Activated naive CD8-positive, alpha-beta T cell treated with anti-CD3 and anti-CD28 coated beads, Interleukin-2, amount 10 ng/mL, durations not matched to agents 7 days and 5 days (primary cell): ENCODE results near the gene CSAD. TPM values are rescaled to one million over a fixed set of nuclear protein-coding genes. Genes with fewer than 3 reads are reported as not detected.
A peak's percentile ranks its signal among the peaks of the same experiment; 100 is the strongest.
"Not testable (repeated sequence)": the region's sequence is repeated elsewhere in the genome, so short reads cannot be mapped to it uniquely, and the experiment has no call there.

Experiments
- ATAC-seq: fragments of 150-1000 bp; cut with Tn5 transposase; one replicate; pipeline ENCODE4 v1.10.0; 2021; ENCODE audit warnings: low read depth, moderate library complexity
- POLR2A ChIA-PET: fragments of 350-600 bp; sonication (Branson Sonifier 250); formaldehyde crosslinking; loops from one replicate; lab custom pipeline; 2021; ENCODE audit warnings: antibody characterized with exemption; lab: Charles Lee
- DNase-seq: peaks from one replicate; pipeline ENCODE4 v3.0.0; 2021
- H3K27ac Mint-ChIP-seq: one replicate; pipeline ENCODE4 v1.8.0; 2022; ENCODE audit warnings: mild to moderate bottlenecking, mixed read lengths
- H3K27me3 Mint-ChIP-seq: one replicate; pipeline ENCODE4 v1.8.0; 2022; ENCODE audit warnings: mild to moderate bottlenecking, moderate library complexity, mixed read lengths
- H3K36me3 Mint-ChIP-seq: one replicate; pipeline ENCODE4 v1.8.0; 2021; ENCODE audit warnings: mild to moderate bottlenecking, mixed read lengths
- H3K4me1 Mint-ChIP-seq: one replicate; pipeline ENCODE4 v1.8.0; 2021; ENCODE audit warnings: mixed read lengths
- H3K4me3 Mint-ChIP-seq: one replicate; pipeline ENCODE4 v1.8.0; 2022; ENCODE audit warnings: mild to moderate bottlenecking, moderate library complexity, mixed read lengths
- H3K9me3 Mint-ChIP-seq: one replicate; pipeline ENCODE4 v1.8.0; 2021; ENCODE audit warnings: mixed read lengths
- total RNA-seq, 2 experiments: library from RNA; stranded (reverse); gene quantifications; one replicate each; pipeline ENCODE4 v1.2.3, GENCODE V29; 2021

CSAD gene
- total RNA-seq, 2 experiments from 2014 or later, result 28.1 to 38.3 TPM

DNA sequence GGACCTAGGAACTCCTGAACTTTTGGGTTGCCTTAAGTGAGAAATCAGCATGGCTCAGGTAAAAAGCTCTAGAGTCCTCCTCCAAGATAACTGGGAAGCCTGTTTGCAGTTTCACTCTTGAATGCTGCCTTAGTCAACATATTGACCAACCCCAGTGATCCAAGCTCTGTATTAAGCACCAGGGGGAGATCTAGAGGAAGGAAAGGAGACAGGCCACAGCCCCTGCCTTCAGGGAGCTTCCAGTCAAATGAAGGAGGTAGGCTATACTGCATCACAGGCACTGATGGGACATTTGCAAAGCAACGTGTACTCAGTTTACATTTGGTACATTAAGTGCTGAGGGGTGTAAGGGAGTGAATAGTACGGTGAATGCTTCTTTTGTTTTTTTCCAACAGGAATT lies 1.2 kb upstream of the CSAD start:
- no peaks in the 10 kb centered on the region for H3K9me3 Mint-ChIP-seq
- POLR2A ChIA-PET, result interaction anchor here (1.3 to 4.6 kb wide), 9 partner anchors 11 to 110 kb away, joined by 3 to 57 read pairs (median 10); partner anchors contain the start of genes ITGB7 and SOAT2
- peak overlapping the region; percentile 86 for H3K4me3 Mint-ChIP-seq
- peaks cover 36% of the 10 kb centered on the region for H3K4me1 Mint-ChIP-seq
- H3K27ac Mint-ChIP-seq, result no peak overlapping the region
- no peak for DNase-seq
- H3K27me3 Mint-ChIP-seq, result no peaks in the 10 kb centered on the region
- H3K36me3 Mint-ChIP-seq, result peaks cover 32% of the 10 kb centered on the region
- ATAC-seq, result no peak

DNA sequence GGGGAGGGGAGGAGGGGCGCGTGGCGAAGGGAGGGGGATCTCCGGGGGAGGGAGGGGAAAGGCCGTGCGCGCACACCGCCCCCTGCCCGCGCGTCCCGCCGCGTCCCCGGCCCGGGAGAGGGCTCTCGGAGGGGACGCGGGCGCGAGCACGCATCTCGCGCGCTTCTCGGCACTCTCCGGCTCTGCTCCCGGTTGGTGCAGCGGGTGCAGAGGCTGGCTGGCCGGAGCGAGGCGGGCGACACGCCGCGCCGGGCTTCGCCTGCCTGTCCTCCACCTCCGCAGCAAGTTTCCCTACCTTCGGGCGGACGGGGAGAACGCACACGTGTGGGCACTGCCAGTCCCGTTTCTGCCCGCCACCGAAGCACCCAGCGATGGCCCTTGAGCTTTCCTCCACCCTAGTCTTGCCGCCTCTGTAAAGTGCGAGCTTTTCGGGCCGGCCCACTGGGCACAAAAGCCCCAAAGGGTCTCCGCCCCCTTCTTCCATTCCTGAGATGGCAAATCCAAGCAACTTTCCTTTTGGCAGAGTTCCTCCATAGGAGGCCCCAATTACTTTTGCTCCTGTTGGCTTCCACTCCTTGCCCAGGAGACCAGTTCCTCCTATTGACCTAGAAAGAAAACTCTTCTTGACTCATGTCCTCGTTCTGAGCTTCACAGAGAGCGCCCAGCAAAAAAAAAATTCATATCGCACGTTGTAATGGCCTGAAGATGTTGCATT lies 363 bp upstream of the CSAD start:
- Mint-ChIP-seq H3K9me3 (no peaks in the 10 kb centered on the region), H3K27me3 (no peaks in the 10 kb centered on the region), H3K4me3 (peak overlapping the region; percentile 86), H3K36me3 (peaks cover 27% of the 10 kb centered on the region), H3K4me1 (peaks cover 36% of the 10 kb centered on the region), H3K27ac (peak overlapping the region; percentile 83)
- peak; percentile 35 for ATAC-seq
- DNase-seq, result peak; percentile 81
- POLR2A ChIA-PET, result interaction anchor here (0.5 to 4.6 kb wide), 29 partner anchors 8 to 241 kb away, joined by 3 to 57 read pairs (median 6); partner anchors contain the start of genes EIF4B, ESPL1, ITGB7 and MYG1

DNA sequence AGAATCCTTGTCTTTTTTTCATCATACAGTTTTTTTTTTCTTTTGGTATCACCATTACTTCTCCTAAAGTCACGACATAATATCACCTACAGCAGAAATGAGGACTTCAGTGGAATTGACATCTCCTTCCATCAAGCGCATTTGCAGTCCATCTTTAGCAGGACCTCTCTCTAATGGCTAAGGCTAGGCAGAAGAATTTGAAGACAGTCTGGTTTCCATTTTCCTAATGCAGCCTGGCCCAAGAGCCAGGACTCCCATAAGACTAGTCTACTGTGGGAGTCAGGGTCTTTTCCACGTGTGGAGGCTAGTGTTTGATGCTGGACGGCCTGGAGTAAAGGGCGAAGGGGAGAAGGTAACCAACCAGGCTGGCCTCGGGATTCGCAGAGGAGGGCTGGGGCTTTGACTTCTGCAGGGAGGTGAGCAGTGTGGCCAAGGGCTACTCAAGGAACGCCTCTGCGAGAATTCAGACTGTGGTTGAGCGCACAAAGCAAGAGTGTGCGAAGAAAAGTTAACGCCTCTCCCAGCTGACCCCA lies 972 bp downstream of the CSAD start:
- Mint-ChIP-seq H3K27ac (peak overlapping the region; percentile 93), H3K9me3 (no peaks in the 10 kb centered on the region), H3K4me3 (peak overlapping the region; percentile 86), H3K36me3 (peaks cover 21% of the 10 kb centered on the region), H3K4me1 (peaks cover 38% of the 10 kb centered on the region), H3K27me3 (no peaks in the 10 kb centered on the region)
- POLR2A ChIA-PET, result interaction anchor here (0.7 to 4.6 kb wide), 23 partner anchors 9 to 321 kb away, joined by 3 to 57 read pairs (median 7); partner anchors contain the start of genes EIF4B, ESPL1, ITGB7 and MYG1
- DNase-seq (no peak), ATAC-seq (no peak)

DNA sequence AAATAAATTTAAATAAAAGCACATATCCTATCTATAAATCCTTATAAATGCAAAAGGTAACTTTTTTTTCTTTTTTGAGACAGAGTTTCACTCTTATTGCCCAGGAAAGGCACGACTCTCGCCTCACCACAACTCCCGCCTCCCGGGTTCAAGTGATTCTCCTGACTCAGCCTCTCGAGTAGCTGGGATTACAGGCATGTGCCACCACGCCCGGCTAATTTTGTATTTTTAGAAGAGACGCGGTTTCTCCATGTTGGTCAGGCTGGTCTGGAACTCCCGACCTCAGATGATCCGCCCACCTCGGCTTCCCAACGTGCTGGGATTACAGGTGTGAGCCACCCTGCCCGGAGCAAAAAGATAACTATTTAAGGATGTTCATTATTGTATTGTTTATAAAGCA lies 1.9 kb downstream of the CSAD start:
- H3K27me3 Mint-ChIP-seq, H3K9me3 Mint-ChIP-seq, ATAC-seq, DNase-seq: not testable (repeated sequence)
- Mint-ChIP-seq H3K36me3 (peaks cover 18% of the 10 kb centered on the region), H3K27ac (peak overlapping the region; percentile 93), H3K4me1 (peaks cover 34% of the 10 kb centered on the region), H3K4me3 (peak overlapping the region; percentile 86)
- POLR2A ChIA-PET, result interaction anchor here (0.7 to 4.2 kb wide), 4 partner anchors 12 to 170 kb away, joined by 3 to 57 read pairs (median 6); partner anchors contain the start of gene ITGB7

DNA sequence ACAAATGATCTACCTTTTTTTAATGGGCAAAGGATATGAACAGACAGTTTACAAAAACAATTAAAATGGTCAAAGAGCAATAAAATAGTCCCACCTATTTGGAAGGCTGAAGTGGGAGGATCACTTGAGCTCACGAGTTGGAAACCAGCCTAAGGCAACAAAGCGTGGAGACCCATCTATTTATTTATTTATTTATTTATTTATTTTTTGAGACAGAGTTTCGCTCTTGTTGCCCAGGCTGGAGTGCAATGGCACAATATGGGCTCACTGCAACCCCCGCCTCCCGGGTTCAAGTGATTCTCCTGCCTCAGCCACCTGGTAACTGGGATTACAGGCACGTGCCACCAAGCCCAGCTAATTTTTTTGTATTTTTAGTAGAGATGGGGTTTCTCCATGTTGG lies 3.3 kb downstream of the CSAD start:
- POLR2A ChIA-PET, result interaction anchor here (1.0 kb wide), 1 partner anchor 90 kb away, joined by 3 read pairs; no protein-coding TSS in a partner anchor
- DNase-seq, ATAC-seq: not testable (repeated sequence)

DNA sequence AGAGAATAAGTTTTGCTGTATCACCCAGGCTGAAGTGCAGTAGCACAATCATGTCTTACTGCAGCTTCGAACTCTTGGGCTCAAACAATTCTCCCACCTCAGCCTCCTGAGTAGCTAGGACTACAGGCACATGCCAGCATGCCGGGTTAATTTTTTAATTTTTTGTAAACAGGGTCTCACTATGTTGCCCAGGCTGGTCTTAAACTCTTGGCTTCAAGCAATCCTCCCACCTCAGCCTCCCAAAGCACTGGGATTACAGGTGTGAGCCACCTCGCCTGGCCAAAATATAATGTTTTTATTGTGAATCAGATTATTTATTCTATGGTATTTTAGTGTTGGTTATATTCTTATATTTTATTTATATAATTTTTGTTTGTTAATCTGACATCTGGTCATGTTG lies 4.0 kb downstream of the CSAD start:
- ATAC-seq, result no peak
- H3K9me3 Mint-ChIP-seq, result no peaks in the 10 kb centered on the region
- POLR2A ChIA-PET, result interaction anchor here (1.0 kb wide), 1 partner anchor 91 kb away, joined by 3 read pairs; no protein-coding TSS in a partner anchor

More for the DNA sequence above, 3.3 kb downstream of the CSAD start:
- H3K9me3 Mint-ChIP-seq, H3K4me3 Mint-ChIP-seq, H3K27me3 Mint-ChIP-seq, H3K27ac Mint-ChIP-seq: not testable (repeated sequence)
- Mint-ChIP-seq H3K4me1 (peaks cover 28% of the 10 kb centered on the region), H3K36me3 (peaks cover 12% of the 10 kb centered on the region)

DNA sequence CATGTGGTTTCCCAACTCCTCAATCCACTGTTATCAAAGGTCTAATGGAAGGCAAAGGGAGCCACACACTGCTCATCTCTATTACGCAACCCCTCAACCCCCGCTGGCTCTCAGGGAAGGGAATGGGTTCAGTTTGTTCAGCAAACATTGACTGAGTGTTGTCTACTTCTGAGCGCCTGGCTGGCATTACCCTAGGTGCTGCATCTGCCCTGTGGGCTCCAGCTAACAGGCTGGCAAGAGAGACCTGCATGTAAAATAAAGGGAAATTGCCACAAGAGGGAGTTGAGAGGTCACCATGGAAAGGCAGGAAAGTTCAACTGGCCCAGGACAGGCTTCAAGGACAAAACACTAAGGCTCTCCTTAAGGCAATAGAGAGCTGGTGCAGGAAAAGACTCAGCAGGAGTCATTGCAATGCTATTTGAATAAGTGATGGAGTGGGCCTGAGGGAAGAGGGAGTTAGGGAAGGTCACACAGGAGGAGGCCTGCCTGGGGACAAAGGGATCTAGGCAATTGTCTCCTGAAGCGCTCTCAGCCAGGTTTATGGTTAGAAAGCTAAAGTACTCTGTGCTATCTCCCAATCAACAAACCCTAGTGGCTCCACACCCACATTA lies 5.7 kb downstream of the CSAD start:
- POLR2A ChIA-PET, result no interaction called here
- H3K27me3 Mint-ChIP-seq, result no peaks in the 10 kb centered on the region
- H3K27ac Mint-ChIP-seq, result no peak overlapping the region

More for the DNA sequence above, 4.0 kb downstream of the CSAD start:
- peaks cover 5% of the 10 kb centered on the region for H3K36me3 Mint-ChIP-seq
- H3K27ac Mint-ChIP-seq, result no peak overlapping the region
- H3K4me3 Mint-ChIP-seq, result no peak overlapping the region
- no peak for DNase-seq
- no peaks in the 10 kb centered on the region for H3K27me3 Mint-ChIP-seq
- peaks cover 22% of the 10 kb centered on the region for H3K4me1 Mint-ChIP-seq

DNA sequence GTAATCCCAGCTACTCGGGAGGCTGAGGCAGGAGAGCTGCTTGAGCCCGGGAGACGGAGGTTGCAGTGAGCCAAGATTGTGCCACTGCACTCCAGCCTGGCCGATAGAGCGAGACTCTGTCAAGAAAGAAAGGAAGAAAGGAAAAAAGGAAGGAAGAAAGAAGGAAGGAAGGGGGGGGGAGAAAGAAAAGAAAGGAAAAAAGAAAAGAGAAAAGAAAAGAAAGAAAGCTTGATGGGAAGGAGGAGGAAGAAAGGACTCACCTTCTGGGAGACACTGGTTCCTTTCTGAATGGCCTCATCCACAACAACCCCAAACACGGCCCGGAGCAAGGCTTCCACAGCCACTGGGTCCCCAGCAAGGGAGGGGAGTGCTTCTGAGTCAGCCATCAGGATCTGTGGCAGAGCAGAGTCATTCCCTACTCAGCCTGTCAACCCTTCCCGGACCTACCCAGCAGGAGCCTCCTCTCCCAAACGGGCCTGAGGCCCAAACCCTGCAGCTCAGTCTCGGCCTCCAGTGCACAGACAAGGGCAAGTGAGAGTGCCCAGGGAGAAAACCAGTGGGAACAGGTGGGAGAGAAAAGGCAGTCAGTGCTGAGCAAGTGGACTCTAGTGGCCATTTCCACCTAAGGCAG lies 7.5 kb downstream of the CSAD start:
- peaks cover 6% of the 10 kb centered on the region for H3K4me1 Mint-ChIP-seq
- no peaks in the 10 kb centered on the region for H3K27me3 Mint-ChIP-seq
- H3K9me3 Mint-ChIP-seq, result no peaks in the 10 kb centered on the region
- no peak overlapping the region for H3K27ac Mint-ChIP-seq
- DNase-seq (no peak), ATAC-seq (no peak)
- no peak overlapping the region for H3K4me3 Mint-ChIP-seq
- POLR2A ChIA-PET, result interaction anchor here (0.7 kb wide), 1 partner anchor 18 kb away, joined by 3 read pairs; no protein-coding TSS in a partner anchor
- H3K36me3 Mint-ChIP-seq, result no peaks in the 10 kb centered on the region

More for the DNA sequence above, 5.7 kb downstream of the CSAD start:
- ATAC-seq (no peak), DNase-seq (no peak)
- Mint-ChIP-seq H3K36me3 (no peaks in the 10 kb centered on the region), H3K4me3 (no peak overlapping the region), H3K4me1 (peaks cover 15% of the 10 kb centered on the region), H3K9me3 (no peaks in the 10 kb centered on the region)

DNA sequence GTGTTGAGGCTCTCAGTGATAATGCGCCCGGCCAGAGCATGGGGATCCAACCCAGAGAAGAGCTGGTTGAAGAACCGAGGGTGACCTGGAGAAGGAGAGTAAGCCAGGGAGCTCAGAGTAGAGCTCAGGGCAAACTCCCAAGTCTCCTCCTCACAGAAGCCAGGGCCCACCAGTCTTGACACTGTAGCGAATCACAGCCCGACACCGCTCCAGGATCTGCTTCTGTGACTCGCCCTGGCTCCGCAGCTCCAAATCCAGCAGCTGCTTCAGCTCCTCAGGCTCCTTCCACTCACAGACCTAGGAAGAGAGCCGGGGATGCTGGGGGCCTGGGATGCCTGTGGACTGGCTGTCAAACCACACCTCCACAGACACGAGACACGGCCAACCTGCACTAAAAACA lies 8.4 kb downstream of the CSAD start:
- H3K9me3 Mint-ChIP-seq, result no peaks in the 10 kb centered on the region
- POLR2A ChIA-PET, result interaction anchor here (0.7 to 0.8 kb wide), 2 partner anchors 17 to 167 kb away, joined by 3 read pairs; no protein-coding TSS in a partner anchor
- ATAC-seq (no peak), DNase-seq (no peak)
- no peaks in the 10 kb centered on the region for H3K36me3 Mint-ChIP-seq
- H3K4me3 Mint-ChIP-seq, result no peak overlapping the region
- H3K27ac Mint-ChIP-seq, result no peak overlapping the region
- H3K27me3 Mint-ChIP-seq, result no peaks in the 10 kb centered on the region
- H3K4me1 Mint-ChIP-seq, result peaks cover 6% of the 10 kb centered on the region

DNA sequence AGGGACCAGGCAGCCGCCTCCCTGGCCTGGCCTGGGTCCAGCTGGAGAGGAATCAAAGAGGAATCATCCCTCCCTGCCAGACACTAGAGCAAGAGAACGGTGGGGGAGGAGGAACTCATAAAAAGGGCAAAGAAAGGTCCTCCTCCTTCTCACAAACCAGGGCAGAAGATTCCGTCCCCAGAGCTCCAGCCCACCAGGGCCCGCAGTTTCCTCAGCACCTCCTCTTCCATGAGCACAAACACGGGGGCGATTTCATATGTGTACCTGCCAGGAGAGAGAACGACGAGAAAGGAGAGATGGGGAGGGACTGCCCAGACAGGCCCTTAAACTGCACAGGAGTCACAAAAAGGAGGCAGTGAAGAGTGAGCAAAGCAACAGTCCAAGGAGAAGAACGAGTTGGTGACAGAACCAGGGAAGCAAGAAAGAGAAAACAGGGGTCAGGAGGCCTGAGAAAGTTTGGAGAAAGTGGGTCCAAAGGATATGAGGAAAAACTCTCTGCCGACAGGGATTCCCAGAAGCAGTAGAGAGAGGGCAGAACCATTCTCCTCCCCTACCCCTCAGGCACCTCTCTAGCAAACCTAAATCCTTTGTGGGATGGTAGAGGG lies 8.9 kb downstream of the CSAD start:
- DNase-seq (no peak), ATAC-seq (no peak)
- Mint-ChIP-seq H3K4me1 (peaks cover 6% of the 10 kb centered on the region), H3K36me3 (no peaks in the 10 kb centered on the region), H3K4me3 (no peak overlapping the region), H3K27ac (peak overlapping the region; percentile 41), H3K9me3 (no peaks in the 10 kb centered on the region), H3K27me3 (no peaks in the 10 kb centered on the region)
- POLR2A ChIA-PET, result interaction anchor here (0.8 to 0.9 kb wide), 2 partner anchors 21 to 166 kb away, joined by 3 read pairs; no protein-coding TSS in a partner anchor

DNA sequence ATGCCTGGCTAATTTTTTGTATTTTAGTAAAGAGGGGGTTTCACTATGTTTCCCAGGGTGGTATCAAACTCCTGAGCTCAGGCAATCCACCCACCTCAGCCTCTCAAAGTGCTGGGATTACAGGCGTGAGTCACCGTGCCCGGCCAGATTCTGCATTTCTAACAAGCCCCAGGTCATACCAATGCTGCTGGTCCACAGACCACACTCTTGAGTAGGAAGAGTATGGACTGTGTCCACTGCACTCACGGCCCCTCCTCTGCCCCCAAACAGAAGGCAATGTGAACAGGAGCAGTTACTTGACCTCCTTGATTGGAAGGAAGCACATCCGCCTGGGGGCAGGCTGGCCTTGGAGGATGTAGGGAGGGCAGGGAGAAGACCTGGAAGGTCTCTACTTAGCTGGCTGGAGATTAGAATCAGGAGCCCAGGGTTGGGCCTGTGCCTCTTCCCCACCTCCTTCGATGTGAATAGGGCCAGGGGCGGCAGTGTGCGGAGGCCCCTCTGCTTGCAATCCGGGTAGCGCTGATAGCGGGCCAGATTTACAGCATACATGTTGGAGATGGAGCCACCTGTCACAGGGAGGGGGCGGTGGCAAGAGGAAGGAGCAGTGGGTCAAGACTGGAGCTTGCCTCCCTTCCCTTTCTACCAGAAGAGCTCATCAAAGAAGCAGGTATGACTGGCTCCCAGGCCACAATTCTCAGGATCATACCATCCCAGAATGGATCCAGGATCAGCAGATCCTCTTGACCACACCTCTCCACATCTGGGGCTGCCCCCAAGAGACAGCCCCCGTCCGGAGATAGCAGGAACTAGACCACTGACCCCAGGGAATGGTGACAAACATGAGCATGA lies 9.6 kb downstream of the CSAD start:
- Mint-ChIP-seq H3K36me3 (no peaks in the 10 kb centered on the region), H3K4me1 (peaks cover 6% of the 10 kb centered on the region), H3K27me3 (no peaks in the 10 kb centered on the region), H3K9me3 (no peaks in the 10 kb centered on the region), H3K27ac (no peak overlapping the region), H3K4me3 (no peak overlapping the region)
- no peak for ATAC-seq
- no peak for DNase-seq
- POLR2A ChIA-PET, result interaction anchor here (0.8 to 1.6 kb wide), 4 partner anchors 9 to 165 kb away, joined by 3 to 5 read pairs (median 4); partner anchors contain the start of genes CSAD and ZNF740

DNA sequence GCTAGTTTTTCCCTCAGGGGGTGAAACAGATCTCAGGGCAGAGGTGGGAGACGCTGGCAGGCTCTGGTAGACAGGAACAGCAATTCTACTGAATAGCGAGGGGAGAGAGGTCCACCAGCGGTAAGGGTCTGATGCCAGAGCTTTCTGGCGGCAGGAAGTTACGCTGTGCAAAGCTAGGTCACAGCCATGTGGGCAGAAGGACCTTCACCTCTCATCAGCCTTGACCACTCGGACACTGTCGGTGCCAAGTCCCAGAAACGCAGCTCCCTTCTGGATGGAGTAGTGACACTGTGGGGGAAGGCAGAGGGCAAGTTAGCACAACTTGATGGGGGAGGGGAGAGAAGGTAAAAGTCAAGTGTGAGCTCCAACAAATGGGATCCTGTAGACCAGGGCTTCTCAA lies 10.5 kb downstream of the CSAD start:
- Mint-ChIP-seq H3K9me3 (no peaks in the 10 kb centered on the region), H3K4me1 (peaks cover 4% of the 10 kb centered on the region), H3K36me3 (no peaks in the 10 kb centered on the region), H3K27me3 (no peaks in the 10 kb centered on the region), H3K27ac (no peak overlapping the region), H3K4me3 (no peak overlapping the region)
- ATAC-seq, result no peak
- no peak for DNase-seq
- POLR2A ChIA-PET, result interaction anchor here (0.6 to 1.6 kb wide), 3 partner anchors 10 to 124 kb away, joined by 5 read pairs; partner anchors contain the start of genes CSAD and ZNF740
